PC-9 (cell line): Measurements from ENCODE around the gene AADACL2.

Experiments
- EZH2 ChIP-seq: fragments of 200-600 bp; sonication (generic); IDR thresholded peaks from 2 replicates; pipeline ENCODE4 v1.8.0; 2017; ENCODE audit warnings: antibody characterized with exemption, low read depth
- TF ChIP-seq, protein P1 (sequence below): fragments of 200-600 bp; sonication (generic); conservative IDR thresholded peaks from 2 replicates; pipeline ENCODE4 v1.6.1; 2017; ENCODE audit warnings: mixed run types, antibody characterized with exemption, mild to moderate bottlenecking, moderate library complexity

DNA sequence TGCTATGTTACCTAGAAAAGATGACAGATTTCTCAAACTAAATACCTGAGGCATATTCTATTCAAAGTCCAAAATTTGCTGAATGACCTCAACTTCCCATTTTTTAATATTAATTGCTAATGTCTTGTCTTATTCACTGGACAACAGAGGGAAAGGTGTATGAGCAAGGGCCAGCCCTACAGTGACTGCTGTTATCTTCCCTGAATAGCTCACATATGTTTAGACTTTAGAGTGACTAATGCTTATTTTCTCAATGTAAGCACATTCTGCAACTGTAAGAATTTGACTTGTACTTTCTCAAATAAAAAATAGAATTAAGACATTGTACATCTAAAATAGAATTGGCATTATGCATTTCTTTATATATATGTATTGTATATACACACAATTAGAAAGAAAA, 26.5 kb upstream of the AADACL2 start:
- TF ChIP-seq, protein P1, sequence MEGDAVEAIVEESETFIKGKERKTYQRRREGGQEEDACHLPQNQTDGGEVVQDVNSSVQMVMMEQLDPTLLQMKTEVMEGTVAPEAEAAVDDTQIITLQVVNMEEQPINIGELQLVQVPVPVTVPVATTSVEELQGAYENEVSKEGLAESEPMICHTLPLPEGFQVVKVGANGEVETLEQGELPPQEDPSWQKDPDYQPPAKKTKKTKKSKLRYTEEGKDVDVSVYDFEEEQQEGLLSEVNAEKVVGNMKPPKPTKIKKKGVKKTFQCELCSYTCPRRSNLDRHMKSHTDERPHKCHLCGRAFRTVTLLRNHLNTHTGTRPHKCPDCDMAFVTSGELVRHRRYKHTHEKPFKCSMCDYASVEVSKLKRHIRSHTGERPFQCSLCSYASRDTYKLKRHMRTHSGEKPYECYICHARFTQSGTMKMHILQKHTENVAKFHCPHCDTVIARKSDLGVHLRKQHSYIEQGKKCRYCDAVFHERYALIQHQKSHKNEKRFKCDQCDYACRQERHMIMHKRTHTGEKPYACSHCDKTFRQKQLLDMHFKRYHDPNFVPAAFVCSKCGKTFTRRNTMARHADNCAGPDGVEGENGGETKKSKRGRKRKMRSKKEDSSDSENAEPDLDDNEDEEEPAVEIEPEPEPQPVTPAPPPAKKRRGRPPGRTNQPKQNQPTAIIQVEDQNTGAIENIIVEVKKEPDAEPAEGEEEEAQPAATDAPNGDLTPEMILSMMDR: no peak
- no peak for TF ChIP-seq EZH2
